T-helper 9 cell (primary cell): ENCODE measurements around the gene VTI1A.

Experiments used
- DNase-seq: peaks from one replicate; pipeline ENCODE4 v3.0.0-alpha.2; 2020

VTI1A gene

GRCh38 chr10:112763916-112764520, 317.0 kb downstream of the VTI1A start:
- DNase-seq, result no peak

GRCh38 chr10:112765717-112766235, 318.8 kb downstream of the VTI1A start:
- no peak for DNase-seq

DNA sequence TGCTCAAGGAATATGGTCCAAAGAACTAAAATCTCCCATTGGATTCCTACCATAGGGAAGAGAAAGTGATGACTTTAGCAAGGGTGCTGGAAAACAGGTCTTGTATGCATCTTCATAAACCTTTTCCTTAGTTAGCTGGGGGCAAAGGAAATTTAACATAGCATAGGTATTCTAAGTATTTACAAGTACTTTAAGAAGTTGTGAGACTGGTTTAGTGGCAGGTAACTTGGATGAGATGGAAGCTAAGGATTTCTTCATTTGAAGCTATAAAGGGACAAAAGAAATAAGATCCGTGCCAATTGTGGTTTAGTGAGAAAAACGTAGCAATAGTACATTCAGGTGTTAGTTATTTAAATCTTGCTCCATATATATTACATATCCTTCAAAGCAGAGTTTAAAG, 319.6 kb downstream of the VTI1A start:
- DNase-seq, result no peak

- no peak for DNase-seq
These were observed 320.1 kb downstream of the VTI1A start for GRCh38 chr10:112767156-112767555.

- DNase-seq, result no peak
These were observed 321.1 kb downstream of the VTI1A start for GRCh38 chr10:112768121-112768520.

DNA sequence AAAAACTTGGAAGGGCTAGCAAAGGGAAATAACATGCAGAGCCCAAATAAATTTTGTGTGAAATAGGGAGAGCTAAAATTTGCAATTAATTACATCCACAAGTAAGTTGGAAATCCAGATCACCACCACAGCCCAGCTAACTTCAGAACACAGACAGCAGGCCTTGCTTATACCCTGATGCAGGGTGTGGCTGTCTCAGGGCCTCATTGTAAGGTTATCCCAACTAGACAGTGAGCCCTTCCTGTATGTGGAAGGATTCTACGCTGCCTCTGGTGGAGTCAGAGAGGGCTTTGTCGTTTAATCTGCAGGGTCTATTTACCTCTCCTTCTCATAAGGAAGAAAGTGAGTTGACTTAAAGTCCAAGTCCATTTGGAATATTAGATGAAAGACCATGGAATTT, 322.1 kb downstream of the VTI1A start:
- DNase-seq, result no peak

DNA sequence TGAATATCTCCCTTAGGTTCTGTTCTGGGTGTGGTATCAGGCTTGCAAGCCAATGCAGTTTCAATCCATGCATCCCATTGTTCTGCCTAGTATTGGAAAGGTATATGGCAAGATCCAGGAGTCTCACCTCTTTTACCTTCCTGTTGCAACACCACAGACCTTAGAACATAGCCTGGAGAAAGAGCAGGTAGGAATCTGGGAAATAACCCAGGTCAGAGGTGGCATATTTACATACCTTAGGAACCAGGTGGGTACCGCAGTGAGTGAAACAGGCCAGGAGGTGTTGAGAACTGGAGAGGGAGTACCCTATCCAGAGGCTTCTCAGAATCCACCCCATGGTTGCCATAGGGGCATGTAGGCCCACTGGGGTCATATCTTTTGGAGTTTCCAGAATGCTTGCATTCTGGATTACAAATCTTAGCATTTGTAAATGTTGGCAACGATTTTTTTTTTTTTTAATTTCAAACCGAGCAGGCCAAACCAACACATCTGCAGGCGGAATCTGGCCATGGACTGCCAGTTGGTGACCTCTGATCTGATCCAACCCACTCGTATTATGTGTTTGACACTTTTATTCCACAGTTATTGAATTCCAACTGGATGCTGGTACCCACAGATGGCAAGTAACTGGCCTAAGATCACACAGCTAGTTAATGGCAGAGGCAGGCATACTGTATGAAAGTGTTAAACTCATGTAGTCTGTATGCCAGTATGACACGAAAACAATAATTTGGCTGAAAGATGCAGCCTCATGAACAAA, 322.8 kb downstream of the VTI1A start:
- no peak for DNase-seq

DNA sequence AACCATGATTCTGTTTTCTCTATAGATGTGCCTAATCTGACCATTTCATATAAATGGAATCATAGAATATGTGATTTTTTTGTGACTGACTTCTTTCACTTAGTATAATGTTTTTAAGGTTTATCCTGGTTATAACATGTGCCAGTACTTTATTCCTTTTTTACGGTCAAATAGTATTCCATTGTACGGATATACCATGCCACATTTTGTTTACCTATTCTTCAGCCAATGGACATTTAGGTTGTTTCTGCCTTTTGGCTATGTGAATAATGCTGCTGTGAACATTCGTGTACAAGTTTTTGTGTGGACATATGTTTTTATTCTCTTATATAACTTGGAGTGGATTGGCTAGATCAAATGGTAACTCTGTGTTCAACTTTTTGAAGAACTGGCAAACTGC, 324.7 kb downstream of the VTI1A start:
- DNase-seq, result no peak

DNA sequence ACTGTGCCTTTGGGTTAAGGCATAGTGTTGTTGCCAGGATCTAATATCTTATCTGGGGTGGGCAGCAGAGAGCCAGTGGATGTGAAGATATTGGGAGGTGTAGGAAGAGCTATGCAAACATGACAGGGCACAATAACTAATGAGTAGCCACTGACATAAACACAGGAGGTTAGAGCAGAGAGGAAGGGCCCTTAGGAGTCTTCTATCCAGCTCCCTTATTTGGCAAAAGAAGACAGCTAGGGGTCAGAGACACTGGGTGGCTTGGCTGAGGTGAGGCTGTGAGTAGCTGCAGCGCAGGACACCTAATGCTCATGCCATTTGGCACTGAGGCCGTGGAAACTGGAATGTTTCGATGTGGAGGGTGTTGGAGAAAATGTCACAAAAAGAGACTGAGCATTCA, 326.8 kb downstream of the VTI1A start:
- DNase-seq, result no peak

DNA sequence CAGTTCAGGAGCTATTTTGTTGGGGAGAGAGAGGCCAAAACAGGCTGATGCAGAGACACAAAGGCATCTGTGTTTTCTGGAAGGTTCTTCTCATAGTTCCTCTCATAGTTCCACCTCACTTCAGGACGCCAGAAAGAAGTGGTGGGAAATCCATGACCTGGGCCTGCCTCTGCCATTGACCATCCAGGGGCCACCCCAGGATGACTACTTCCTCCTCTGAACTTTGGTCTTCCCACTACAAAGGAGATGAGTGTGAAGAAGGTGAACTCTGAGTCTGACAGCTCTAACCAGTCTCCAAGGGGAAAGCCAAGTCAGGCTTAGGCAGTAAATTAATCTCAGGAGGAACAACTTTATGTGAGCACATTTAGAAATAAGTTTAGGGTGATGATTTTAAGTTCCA, 327.2 kb downstream of the VTI1A start:
- DNase-seq, result no peak

GRCh38 chr10:112774798-112775197, 327.8 kb downstream of the VTI1A start:
- no peak for DNase-seq

DNA sequence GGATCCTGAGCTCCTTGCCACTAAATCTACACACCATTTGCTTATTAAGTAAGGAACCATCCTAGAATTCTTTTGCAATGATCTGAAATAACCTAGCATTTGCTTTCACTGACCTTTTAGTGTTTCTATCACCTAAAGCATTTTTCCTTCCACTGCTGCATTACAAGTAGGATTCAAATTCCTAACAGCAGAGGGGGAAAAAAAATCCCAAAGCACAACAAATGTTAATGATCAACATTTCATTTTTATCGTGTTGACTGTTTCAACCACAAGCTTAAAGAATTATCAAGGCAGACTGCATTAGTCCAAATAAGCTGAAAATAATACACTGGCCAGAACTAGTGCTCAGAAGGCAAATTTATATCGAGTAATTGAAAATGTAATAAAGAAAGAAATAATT, 328.4 kb downstream of the VTI1A start:
- no peak for DNase-seq

DNA sequence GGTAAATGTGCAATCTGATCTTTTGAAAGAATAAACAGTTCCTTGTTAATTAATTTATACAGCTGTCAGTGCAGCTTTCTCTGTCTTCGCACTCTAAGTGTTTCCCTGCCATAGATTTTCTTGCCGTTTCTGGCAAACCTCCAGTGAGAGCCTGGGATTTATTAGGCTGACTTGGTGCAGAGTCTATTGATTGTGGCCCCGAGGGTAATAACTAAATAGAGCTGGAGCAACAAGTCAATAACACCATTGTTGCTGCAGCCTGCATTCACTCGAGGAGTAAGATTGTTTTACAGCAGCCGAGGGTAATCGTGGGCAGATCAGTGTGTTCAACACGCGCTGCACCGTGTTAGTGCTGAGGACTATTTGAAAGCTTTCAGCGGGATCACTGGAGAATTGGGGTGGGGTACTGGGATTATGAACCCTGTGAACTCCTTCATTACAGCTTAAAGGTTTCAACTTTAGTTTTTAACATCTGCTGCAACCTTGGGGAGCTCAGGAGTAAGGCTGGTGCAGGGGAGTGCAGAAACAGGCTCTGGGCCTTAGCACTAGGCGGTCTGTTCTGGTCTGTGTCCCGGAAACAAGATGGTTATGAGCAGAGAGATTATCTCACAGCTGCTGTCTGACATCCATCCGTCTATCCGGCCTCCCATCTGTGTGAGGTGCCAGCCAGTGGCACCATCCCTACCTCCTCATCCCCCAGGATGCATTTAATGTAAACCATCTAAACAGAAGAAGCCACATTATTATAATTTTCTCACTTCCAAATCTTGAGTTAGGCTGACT, 329.1 kb downstream of the VTI1A start:
- no peak for DNase-seq

DNA sequence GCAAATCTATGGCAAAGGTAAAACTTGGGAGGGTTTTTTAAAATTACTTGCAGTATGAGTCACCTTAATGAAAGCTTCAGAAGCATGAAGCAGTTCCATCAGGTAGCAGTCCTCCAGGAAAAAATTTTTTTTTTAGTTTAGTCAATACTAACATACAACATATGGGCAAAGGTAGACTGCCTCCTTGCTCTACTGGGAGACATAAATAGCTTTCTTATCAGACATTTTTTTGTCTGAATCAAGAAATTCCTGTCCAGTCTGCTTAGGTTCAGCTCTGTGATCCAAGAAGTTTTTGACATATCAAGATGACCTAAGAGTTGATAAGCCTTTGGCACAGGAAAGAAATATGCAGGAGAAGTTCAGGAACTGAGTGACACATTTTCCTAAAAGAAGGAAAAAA, 331.6 kb downstream of the VTI1A start:
- no peak for DNase-seq

DNA sequence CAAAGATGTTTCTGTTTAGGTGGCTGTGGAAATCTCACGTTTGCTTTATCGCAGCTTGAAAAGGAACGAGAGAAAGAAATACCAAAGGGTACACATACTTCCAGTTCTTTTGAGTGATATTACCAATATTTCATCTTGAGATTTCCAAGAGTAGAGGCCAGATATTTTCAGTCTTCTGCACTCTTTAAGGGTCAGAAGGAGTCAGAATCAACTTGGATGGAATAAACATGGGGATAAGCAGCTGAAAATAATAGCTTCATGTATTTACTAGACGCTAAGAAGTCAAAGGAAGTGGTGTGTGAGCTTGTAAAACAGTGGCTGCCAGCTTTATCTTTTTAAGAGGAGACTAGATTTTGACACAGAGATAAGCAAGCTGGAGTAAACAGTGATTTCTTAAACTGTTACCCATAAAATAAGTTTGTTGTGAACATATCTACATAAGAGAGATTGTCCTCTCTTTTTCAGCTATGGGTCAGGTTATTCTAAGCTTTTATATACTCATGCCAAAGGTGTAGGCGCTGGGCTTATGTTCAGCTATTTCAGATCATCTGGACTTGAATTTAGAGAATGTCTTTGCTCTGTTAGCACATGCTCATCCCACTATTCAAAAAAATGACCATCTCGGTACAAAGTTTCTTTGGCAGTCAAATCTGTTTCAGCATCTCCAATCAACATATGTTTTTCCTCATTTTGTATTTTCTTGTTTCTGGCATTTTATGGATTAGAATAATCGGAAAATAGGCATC, 332.2 kb downstream of the VTI1A start:
- DNase-seq, result no peak

DNA sequence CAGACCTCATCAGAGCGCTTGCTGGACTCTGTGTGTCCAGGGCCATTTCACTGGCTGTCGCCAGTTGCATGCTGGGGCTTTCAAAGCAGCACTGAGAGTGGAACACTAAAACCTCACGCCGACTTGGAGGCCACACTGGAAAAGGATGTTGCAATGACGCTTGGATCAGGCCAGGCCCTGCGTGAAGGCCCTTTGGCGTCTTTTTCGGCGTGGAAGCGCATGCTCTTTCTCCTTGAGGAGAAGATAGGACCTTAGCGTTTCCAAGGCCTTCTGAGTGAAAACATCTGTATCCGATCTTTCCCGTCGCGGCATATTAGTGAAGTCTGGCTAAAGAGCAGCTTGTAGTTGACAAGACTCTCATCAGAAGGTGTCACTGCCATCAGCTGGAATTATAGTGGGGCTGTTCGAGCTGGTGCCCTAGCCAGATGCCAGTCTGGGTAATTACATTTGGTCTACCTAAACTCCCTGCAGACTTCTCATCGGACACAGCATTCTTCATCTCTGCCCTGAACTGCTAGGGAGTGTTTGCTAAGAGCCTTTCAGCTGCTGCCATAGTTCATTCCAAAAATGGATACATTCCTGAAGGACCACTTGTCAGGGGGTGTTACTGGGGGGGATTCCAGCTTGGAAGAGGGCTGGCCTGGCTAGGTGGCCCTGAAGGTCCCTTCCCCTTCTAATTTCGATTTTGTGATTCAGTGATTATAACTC, 335.3 kb downstream of the VTI1A start:
- DNase-seq, result no peak

- DNase-seq, result no peak
These were observed 336.5 kb downstream of the VTI1A start for GRCh38 chr10:112783351-112784021.

DNA sequence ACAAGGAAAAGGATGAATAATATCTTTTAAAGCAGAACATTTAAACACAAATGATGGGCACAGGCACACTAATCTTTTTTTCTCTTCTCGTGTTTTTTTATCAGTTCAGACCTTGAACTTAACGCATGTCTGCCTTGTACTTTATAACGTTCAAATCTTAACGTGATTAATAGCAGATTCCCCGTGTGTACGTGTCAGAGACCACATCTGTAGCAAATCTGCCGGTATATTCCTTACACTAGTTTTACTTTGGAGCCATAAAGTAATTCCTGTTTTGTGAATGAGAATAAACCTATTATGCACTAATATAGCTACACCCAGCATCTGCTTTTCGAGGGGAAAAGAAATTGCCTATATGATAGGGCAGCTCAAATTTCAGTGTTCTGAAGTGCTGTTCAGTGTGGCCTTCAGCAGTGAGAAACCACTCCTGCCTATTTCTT, 337.0 kb downstream of the VTI1A start:
- no peak for DNase-seq

DNA sequence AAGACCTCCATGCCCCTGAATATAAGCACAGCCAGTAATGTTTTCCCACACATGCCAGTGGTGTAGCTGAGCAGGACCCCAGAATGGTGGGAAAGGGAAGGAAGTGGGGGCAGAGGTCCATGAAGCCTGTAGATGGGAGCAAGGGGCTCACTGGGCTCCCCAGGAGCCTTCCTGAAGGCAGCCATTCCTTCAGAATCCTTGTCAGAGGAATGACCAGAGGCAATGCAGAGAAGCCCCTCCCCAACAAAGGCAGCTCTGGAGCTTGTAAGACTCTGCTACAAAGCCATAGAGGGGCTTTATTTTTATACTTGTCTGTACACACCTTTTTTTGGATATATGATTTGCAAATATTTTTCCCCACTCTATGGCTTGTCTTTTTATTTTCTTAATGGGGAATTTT, 338.1 kb downstream of the VTI1A start:
- no peak for DNase-seq

GRCh38 chr10:112789248-112789647, 342.2 kb downstream of the VTI1A start:
- DNase-seq, result no peak

- no peak for DNase-seq
These were observed 343.0 kb downstream of the VTI1A start for GRCh38 chr10:112790030-112790429.

- no peak for DNase-seq
These were observed 343.9 kb downstream of the VTI1A start for GRCh38 chr10:112790921-112791320.
